CD8-positive, alpha-beta memory T cell (primary cell): Measurements from ENCODE around the gene SALL4. TPM values are rescaled to one million over a fixed set of nuclear protein-coding genes. Genes with fewer than 3 reads are reported as not detected.

ENCODE experiments used
- CTCF ChIA-PET: fragments of 350-600 bp; sonication (Branson Sonifier 250); formaldehyde crosslinking; loops from one replicate; lab custom pipeline; 2021; ENCODE audit warnings: antibody characterized with exemption; lab: Charles Lee
- POLR2A ChIA-PET: fragments of 350-600 bp; sonication (Branson Sonifier 250); formaldehyde crosslinking; loops from one replicate; lab custom pipeline; 2021; ENCODE audit warnings: antibody characterized with exemption; lab: Charles Lee
- DNase-seq, 5 donors: peaks; one replicate each; pipeline versions ENCODE4 v3.0.0 to v3.0.0-alpha.2; 2020 to 2022; ENCODE audit warnings: mixed read lengths in 1 of 5
- H3K27ac ChIP-seq: one replicate; pipeline ENCODE4 v1.7.0; 2013; ENCODE audit warnings: low read depth, mild to moderate bottlenecking, low read length, moderate library complexity
- H3K27me3 ChIP-seq: 2 replicates; pipeline ENCODE4 v1.7.0; 2013; ENCODE audit warnings: low read length, mild to moderate bottlenecking; ENCODE audit not compliant: insufficient read depth, poor library complexity, severe bottlenecking
- H3K36me3 ChIP-seq: 2 replicates; pipeline ENCODE4 v1.7.0; 2013; ENCODE audit warnings: mild to moderate bottlenecking, low read length, moderate library complexity; ENCODE audit not compliant: insufficient read depth
- H3K4me1 ChIP-seq: 2 replicates; pipeline ENCODE4 v1.7.0; 2013; ENCODE audit warnings: mild to moderate bottlenecking, low read length, moderate library complexity; ENCODE audit not compliant: insufficient read depth
- H3K4me3 ChIP-seq: 2 replicates; pipeline ENCODE4 v1.7.0; 2013; ENCODE audit warnings: mild to moderate bottlenecking, low read length
- H3K9me3 ChIP-seq: 2 replicates; pipeline ENCODE4 v1.7.0; 2013; ENCODE audit warnings: mild to moderate bottlenecking, low read length
- H3K27ac Mint-ChIP-seq, 8 donors: one replicate each; pipeline ENCODE4 v1.8.0; 2020 to 2021; ENCODE audit warnings: mixed read lengths in 8 of 8, mild to moderate bottlenecking in 6 of 8, inconsistent platforms in 3 of 8, moderate library complexity in 3 of 8
- H3K27me3 Mint-ChIP-seq, 2 donors: one replicate each; pipeline ENCODE4 v1.8.0; 2020 to 2021; ENCODE audit warnings: mixed read lengths in 2 of 2, mild to moderate bottlenecking in 1 of 2, moderate library complexity in 1 of 2
- H3K36me3 Mint-ChIP-seq, 3 donors: one replicate each; pipeline ENCODE4 v1.8.0; 2020 to 2021; ENCODE audit warnings: mixed read lengths in 3 of 3, inconsistent platforms in 1 of 3, mild to moderate bottlenecking in 1 of 3
- H3K4me1 Mint-ChIP-seq, 3 donors: one replicate each; pipeline ENCODE4 v1.8.0; 2020 to 2021; ENCODE audit warnings: mixed read lengths in 3 of 3, inconsistent platforms in 1 of 3, mild to moderate bottlenecking in 1 of 3
- H3K4me3 Mint-ChIP-seq, 7 donors: one replicate each; pipeline ENCODE4 v1.8.0; 2020 to 2021; ENCODE audit warnings: mixed read lengths in 7 of 7, mild to moderate bottlenecking in 6 of 7, moderate library complexity in 4 of 7, inconsistent platforms in 2 of 7
- H3K9me3 Mint-ChIP-seq, 5 donors: one replicate each; pipeline ENCODE4 v1.8.0; 2020 to 2022; ENCODE audit warnings: mixed read lengths in 5 of 5, mild to moderate bottlenecking in 3 of 5, moderate library complexity in 2 of 5, inconsistent platforms in 1 of 5
- polyA plus RNA-seq: library from polyadenylated mRNA; unstranded; fragments of 300-500 nt; fragmentation: Illumina TruSeq; gene quantifications from one replicate; pipeline ENCODE4 v1.2.3, GENCODE V29; 2021
- total RNA-seq, 2 experiments: library from RNA; stranded (reverse); gene quantifications; one replicate each; pipeline ENCODE4 v1.2.3, GENCODE V29; 2021

SALL4 gene
- under 1 TPM in 1 of 2 experiments, not detected in 1; 0.11 TPM for total RNA-seq
- polyA plus RNA-seq = not detected

DNA sequence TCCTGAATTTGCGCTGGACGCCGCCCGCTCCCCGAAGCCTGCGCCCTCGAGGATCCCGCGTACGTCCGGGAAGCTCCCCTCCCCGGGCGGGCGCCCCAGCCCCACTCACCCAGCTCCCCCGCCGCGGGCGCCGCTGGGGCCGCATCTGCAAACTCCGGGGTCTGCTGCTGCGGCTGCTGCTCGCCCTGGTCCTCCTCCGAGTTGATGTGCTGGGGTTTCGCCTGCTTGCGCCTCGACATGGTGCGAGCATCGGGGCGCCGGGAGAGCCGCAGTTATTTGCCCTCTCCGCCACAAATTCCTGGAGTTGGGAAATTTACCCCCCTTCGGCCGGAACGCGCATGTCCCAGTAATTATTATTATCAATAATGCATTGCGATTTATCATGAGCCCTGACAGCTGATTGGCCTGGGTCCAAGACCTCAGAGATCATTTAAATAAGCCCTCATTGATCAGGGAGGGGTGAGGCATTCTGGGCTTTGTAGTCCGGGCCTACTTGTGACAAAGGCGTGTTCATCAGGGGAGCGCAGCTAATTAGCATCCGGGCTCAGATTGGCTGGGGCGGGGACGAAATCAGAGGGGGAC lies at the start of gene SALL4:
SALL4 (minus strand) TSS at position 352 of the 582 bp plus-strand sequence; CDS start at position 239, 113 bp downstream.
- H3K4me1 Mint-ChIP-seq = peaks cover 10 to 25% (median 19%) of the 10 kb centered on the region in 3 donors
- no peaks in the 10 kb centered on the region for H3K36me3 Mint-ChIP-seq
- CTCF ChIA-PET = no interaction called here
- H3K27me3 Mint-ChIP-seq = peaks cover 48 to 73% of the 10 kb centered on the region in 2 donors
- H3K36me3 ChIP-seq = no peaks in the 10 kb centered on the region
- peaks cover 8% of the 10 kb centered on the region for H3K4me1 ChIP-seq
- no peaks in the 10 kb centered on the region for H3K9me3 Mint-ChIP-seq
- POLR2A ChIA-PET = no interaction called here
- DNase-seq = no peak
- no peak within 1 kb of the TSS for H3K27ac ChIP-seq
- no peaks in the 10 kb centered on the region for H3K9me3 ChIP-seq
- H3K27ac Mint-ChIP-seq = no peak within 1 kb of the TSS
- H3K27me3 ChIP-seq = peaks cover 4% of the 10 kb centered on the region
- peak within 1 kb of the TSS in 6 of 7 donors; percentile 15 to 82 (median 50) for H3K4me3 Mint-ChIP-seq
- no peak within 1 kb of the TSS for H3K4me3 ChIP-seq

DNA sequence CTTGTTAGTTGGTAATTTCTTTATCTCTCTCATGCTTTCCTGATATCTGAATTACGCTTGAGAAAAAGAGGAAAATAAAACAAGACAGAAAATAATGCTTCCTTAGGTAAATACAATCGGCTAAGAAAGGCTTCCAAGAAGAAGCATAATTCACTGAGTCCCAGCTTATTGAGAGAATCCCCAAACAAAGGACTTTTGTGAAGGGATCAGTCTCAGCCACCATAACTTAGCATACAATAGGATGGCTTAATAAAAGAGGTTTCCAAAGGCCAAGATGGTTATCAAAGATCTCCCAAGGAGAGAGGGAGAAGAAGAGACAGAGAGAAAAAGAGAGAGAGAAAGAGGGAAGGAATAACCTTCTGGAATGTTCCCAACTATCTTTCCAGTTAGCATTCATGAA lies 46.0 kb upstream of the SALL4 start:
- Mint-ChIP-seq H3K4me1 (no peaks in the 10 kb centered on the region), H3K4me3 (no peak overlapping the region), H3K36me3 (peaks cover 0 to 2% (median 0%) of the 10 kb centered on the region in 3 donors), H3K27ac (no peak overlapping the region), H3K9me3 (no peaks in the 10 kb centered on the region), H3K27me3 (peaks cover 2 to 10% of the 10 kb centered on the region in 2 donors)
- H3K4me3 ChIP-seq = no peak overlapping the region
- H3K27me3 ChIP-seq = no peaks in the 10 kb centered on the region
- no peak for DNase-seq
- H3K9me3 ChIP-seq = no peaks in the 10 kb centered on the region
- ChIA-PET POLR2A (no interaction called here), CTCF (no interaction called here)
- no peaks in the 10 kb centered on the region for H3K4me1 ChIP-seq
- no peak overlapping the region for H3K27ac ChIP-seq
- no peaks in the 10 kb centered on the region for H3K36me3 ChIP-seq

DNA sequence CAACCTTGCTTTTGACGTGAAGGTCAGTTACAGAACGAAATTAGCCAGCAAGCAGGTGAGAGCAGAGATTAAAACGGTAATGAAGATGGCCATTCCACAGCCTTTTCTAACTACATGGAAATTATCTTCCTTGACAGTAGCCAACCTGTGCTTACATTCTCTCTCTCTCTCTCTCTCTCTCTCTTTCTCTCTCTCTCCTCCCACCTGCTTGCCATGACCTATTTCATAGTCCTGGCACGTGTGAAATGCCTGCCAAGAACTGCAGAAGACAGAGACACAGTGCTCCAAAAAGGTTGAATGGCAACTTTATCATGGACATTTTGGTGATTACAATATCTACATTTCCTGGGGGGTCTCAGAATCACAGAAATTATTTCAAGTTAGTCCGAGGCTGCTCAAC lies 38.5 kb upstream of the SALL4 start:
- no peaks in the 10 kb centered on the region for H3K4me1 Mint-ChIP-seq
- H3K9me3 Mint-ChIP-seq = no peaks in the 10 kb centered on the region
- POLR2A ChIA-PET = no interaction called here
- peaks cover 2 to 29% of the 10 kb centered on the region in 2 donors for H3K27me3 Mint-ChIP-seq
- H3K27ac Mint-ChIP-seq = no peak overlapping the region
- H3K36me3 Mint-ChIP-seq = no peaks in the 10 kb centered on the region
- H3K4me3 Mint-ChIP-seq = no peak overlapping the region
- Histone ChIP-seq H3K9me3 (no peaks in the 10 kb centered on the region), H3K36me3 (no peaks in the 10 kb centered on the region), H3K4me3 (no peak overlapping the region), H3K27me3 (no peaks in the 10 kb centered on the region), H3K4me1 (no peaks in the 10 kb centered on the region), H3K27ac (no peak overlapping the region)
- CTCF ChIA-PET = no interaction called here
- no peak for DNase-seq

GRCh38 chr20:51837876-51838420 lies 35.6 kb upstream of the SALL4 start:
- no peak for DNase-seq

DNA sequence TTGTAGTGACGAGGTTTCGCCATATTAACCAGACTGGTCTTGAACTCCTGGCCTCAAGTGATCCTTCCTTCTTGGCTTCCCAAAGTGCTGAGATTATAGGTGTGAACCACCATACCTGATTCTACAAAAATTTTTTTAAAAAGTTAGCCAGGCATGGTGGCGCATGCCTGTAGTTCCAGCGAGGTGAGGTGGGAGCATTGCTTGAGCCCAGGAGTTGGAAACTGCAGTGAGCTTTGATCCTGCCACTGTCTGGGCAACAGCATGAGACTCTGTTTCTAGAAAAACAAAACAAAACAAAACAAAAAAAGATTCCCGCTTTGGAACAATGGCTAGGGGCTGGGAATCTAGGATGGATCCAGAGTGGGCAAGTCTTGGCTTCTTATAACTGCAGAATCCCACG lies 35.1 kb upstream of the SALL4 start:
- no peaks in the 10 kb centered on the region for H3K4me1 Mint-ChIP-seq
- Histone ChIP-seq H3K9me3 (no peaks in the 10 kb centered on the region), H3K27me3 (no peaks in the 10 kb centered on the region), H3K36me3 (no peaks in the 10 kb centered on the region), H3K4me1 (no peaks in the 10 kb centered on the region), H3K27ac (no peak overlapping the region), H3K4me3 (no peak overlapping the region)
- no peak overlapping the region for H3K27ac Mint-ChIP-seq
- H3K4me3 Mint-ChIP-seq = no peak overlapping the region
- no peaks in the 10 kb centered on the region for H3K36me3 Mint-ChIP-seq
- ChIA-PET CTCF (no interaction called here), POLR2A (no interaction called here)
- DNase-seq = no peak
- peaks cover 2 to 15% of the 10 kb centered on the region in 2 donors for H3K27me3 Mint-ChIP-seq
- H3K9me3 Mint-ChIP-seq = no peaks in the 10 kb centered on the region

More at GRCh38 chr20:51837876-51838420, 35.6 kb upstream of the SALL4 start:
- Histone ChIP-seq H3K9me3 (no peaks in the 10 kb centered on the region), H3K27me3 (no peaks in the 10 kb centered on the region), H3K4me1 (no peaks in the 10 kb centered on the region), H3K4me3 (no peak overlapping the region), H3K27ac (no peak overlapping the region), H3K36me3 (no peaks in the 10 kb centered on the region)
- no peaks in the 10 kb centered on the region for H3K4me1 Mint-ChIP-seq
- peaks cover 2 to 17% of the 10 kb centered on the region in 2 donors for H3K27me3 Mint-ChIP-seq
- no peaks in the 10 kb centered on the region for H3K36me3 Mint-ChIP-seq
- ChIA-PET CTCF (no interaction called here), POLR2A (no interaction called here)
- peak overlapping the region in 1 of 8 donors; percentile 56 for H3K27ac Mint-ChIP-seq
- H3K4me3 Mint-ChIP-seq = no peak overlapping the region
- H3K9me3 Mint-ChIP-seq = no peaks in the 10 kb centered on the region

- ChIA-PET POLR2A (no interaction called here), CTCF (no interaction called here)
- DNase-seq = no peak
- Histone ChIP-seq H3K36me3 (no peaks in the 10 kb centered on the region), H3K4me3 (no peak overlapping the region), H3K4me1 (no peaks in the 10 kb centered on the region), H3K27ac (no peak overlapping the region), H3K27me3 (no peaks in the 10 kb centered on the region), H3K9me3 (no peaks in the 10 kb centered on the region)
- no peak overlapping the region for H3K27ac Mint-ChIP-seq
- H3K4me1 Mint-ChIP-seq = no peaks in the 10 kb centered on the region
- H3K4me3 Mint-ChIP-seq = no peak overlapping the region
- no peaks in the 10 kb centered on the region for H3K36me3 Mint-ChIP-seq
- no peaks in the 10 kb centered on the region for H3K9me3 Mint-ChIP-seq
- H3K27me3 Mint-ChIP-seq = peaks cover 2 to 12% of the 10 kb centered on the region in 2 donors
These were observed 31.0 kb upstream of the SALL4 start for GRCh38 chr20:51833326-51833725.

DNA sequence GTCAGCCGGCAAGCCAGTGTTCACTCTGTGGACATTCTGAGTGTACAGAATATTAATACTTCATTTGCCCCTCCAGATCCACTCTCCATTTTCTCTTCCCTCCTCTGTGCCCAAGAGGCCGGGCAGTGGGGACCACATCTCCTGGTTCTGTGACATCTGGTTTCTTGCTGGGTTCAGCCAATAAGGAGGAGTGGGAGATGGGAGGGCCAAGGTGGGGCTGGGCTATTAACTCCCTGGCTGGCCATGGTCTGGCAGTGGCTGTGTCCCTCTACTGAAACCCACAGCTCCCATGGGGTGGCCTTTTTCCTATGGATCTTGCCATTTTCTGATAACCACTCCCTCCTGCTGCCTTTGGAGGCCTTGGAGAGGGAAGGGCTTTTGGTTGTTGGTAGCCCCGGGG lies 30.0 kb upstream of the SALL4 start:
- Histone ChIP-seq H3K4me3 (no peak overlapping the region), H3K9me3 (no peaks in the 10 kb centered on the region), H3K4me1 (no peaks in the 10 kb centered on the region), H3K36me3 (no peaks in the 10 kb centered on the region), H3K27me3 (no peaks in the 10 kb centered on the region), H3K27ac (no peak overlapping the region)
- H3K9me3 Mint-ChIP-seq = no peaks in the 10 kb centered on the region
- POLR2A ChIA-PET = no interaction called here
- CTCF ChIA-PET = no interaction called here
- H3K27me3 Mint-ChIP-seq = peaks cover 2 to 8% of the 10 kb centered on the region in 2 donors
- H3K4me3 Mint-ChIP-seq = no peak overlapping the region
- H3K27ac Mint-ChIP-seq = no peak overlapping the region
- H3K4me1 Mint-ChIP-seq = no peaks in the 10 kb centered on the region
- H3K36me3 Mint-ChIP-seq = no peaks in the 10 kb centered on the region
- no peak for DNase-seq

- Mint-ChIP-seq H3K4me3 (no peak overlapping the region), H3K4me1 (no peaks in the 10 kb centered on the region), H3K9me3 (no peaks in the 10 kb centered on the region), H3K36me3 (no peaks in the 10 kb centered on the region), H3K27ac (no peak overlapping the region), H3K27me3 (peaks cover 2 to 6% of the 10 kb centered on the region in 2 donors)
- CTCF ChIA-PET = no interaction called here
- H3K4me3 ChIP-seq = no peak overlapping the region
- no peaks in the 10 kb centered on the region for H3K4me1 ChIP-seq
- H3K27ac ChIP-seq = no peak overlapping the region
- no peaks in the 10 kb centered on the region for H3K9me3 ChIP-seq
- DNase-seq = no peak
- POLR2A ChIA-PET = no interaction called here
- H3K36me3 ChIP-seq = no peaks in the 10 kb centered on the region
- no peaks in the 10 kb centered on the region for H3K27me3 ChIP-seq
These were observed 29.5 kb upstream of the SALL4 start for GRCh38 chr20:51831866-51832265.
